Chondrocyte (in vitro differentiated cells): ENCODE data around the gene TOPAZ1. TPM values are rescaled to one million over a fixed set of nuclear protein-coding genes. Genes with fewer than 3 reads are reported as not detected.

Experiments used
- DNase-seq: peaks from one replicate; pipeline ENCODE4 v3.0.0; 2021; ENCODE audit warnings: mixed read lengths, low spot score
- H3K27ac Mint-ChIP-seq: one replicate; pipeline ENCODE4 v1.8.0; 2021; ENCODE audit warnings: mild to moderate bottlenecking, moderate library complexity, mixed read lengths; ENCODE audit not compliant: unreplicated experiment
- H3K27me3 Mint-ChIP-seq: 2 replicates; pipeline ENCODE4 v1.8.0; 2021; ENCODE audit warnings: low read depth, mixed read lengths
- H3K36me3 Mint-ChIP-seq: 2 replicates; pipeline ENCODE4 v1.8.0; 2021; ENCODE audit warnings: low read depth, mixed read lengths
- H3K4me1 Mint-ChIP-seq: 2 replicates; pipeline ENCODE4 v1.8.0; 2021; ENCODE audit warnings: low read depth, mild to moderate bottlenecking, mixed read lengths
- H3K4me3 Mint-ChIP-seq: one replicate; pipeline ENCODE4 v1.8.0; 2021; ENCODE audit warnings: mild to moderate bottlenecking, moderate library complexity, mixed read lengths; ENCODE audit not compliant: unreplicated experiment
- H3K9me3 Mint-ChIP-seq: 2 replicates; pipeline ENCODE4 v1.8.0; 2021; ENCODE audit warnings: low read depth, mixed read lengths
- CTCF ChIP-seq: fragments of 200-600 bp; sonication (generic); IDR thresholded peaks from 2 replicates; pipeline ENCODE4 v1.5.0; 2021; ENCODE audit warnings: antibody characterized with exemption, mild to moderate bottlenecking, moderate library complexity
- total RNA-seq: library from RNA; stranded (reverse); gene quantifications from 3 replicates; pipeline ENCODE4 v1.2.1, GENCODE V29; 2021

TOPAZ1 gene
- total RNA-seq, 1 donor from 2014 or later: not detected

DNA sequence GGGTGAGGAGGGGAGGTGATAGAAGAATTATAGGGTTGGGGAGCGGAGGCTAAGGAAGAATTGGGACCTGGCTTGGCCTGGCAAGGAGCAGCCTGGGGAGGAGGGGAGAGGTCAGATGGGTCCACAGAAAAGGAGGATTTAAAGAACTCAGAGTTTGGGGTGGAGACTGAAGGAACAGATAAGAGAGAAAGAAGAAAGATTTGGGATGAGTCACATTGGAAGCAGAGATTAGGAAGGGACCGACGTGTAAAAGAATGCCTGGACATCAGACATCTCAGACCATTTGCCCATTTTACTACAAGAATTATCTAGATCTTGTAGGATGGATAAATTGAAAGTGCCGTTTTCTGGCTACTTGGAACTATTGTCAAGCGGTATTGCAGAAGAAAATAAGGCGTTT is 107.3 kb downstream of the TOPAZ1 start:
- Mint-ChIP-seq H3K4me1 (peaks cover 9% of the 10 kb centered on the region), H3K36me3 (peaks cover 7% of the 10 kb centered on the region), H3K27me3 (no peaks in the 10 kb centered on the region), H3K27ac (peak overlapping the region; percentile 39), H3K4me3 (no peak overlapping the region), H3K9me3 (peaks cover 6% of the 10 kb centered on the region)
- no peak for TF ChIP-seq CTCF
- DNase-seq: no peak

DNA sequence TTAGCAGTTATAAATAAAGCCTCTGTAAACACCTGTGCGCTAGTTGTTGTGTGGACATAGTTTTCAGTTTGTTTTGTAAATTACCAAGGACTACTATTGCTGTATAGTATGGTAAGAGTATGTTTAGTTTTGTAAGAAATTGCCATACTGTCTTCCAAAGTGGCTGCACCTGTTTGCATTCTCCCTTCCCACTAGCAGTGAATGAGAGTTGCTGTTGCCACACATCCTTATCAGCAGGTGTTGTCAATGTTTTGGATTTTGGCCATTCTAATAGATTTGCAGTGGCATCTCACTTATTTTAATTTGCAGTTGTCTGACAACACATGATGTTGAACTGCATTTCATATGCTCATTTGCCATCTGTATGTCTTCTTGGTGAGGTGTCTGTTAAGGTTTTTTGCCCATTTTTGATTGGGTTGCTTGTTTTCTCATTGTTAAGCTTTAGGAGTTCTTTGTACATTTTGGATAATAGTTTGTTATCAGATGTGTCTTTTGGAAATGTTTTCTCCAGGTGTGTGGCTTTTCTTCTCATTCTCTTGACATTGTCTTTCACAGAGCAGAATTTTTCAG is 111.8 kb downstream of the TOPAZ1 start:
- H3K4me3 Mint-ChIP-seq: no peak overlapping the region
- DNase-seq: no peak
- H3K9me3 Mint-ChIP-seq: peaks cover 10% of the 10 kb centered on the region
- TF ChIP-seq CTCF: no peak
- H3K36me3 Mint-ChIP-seq: peaks cover 12% of the 10 kb centered on the region
- peaks cover 33% of the 10 kb centered on the region for H3K4me1 Mint-ChIP-seq
- H3K27me3 Mint-ChIP-seq: no peaks in the 10 kb centered on the region
- H3K27ac Mint-ChIP-seq: no peak overlapping the region

GRCh38 chr3:44355362-44356033 is 113.8 kb downstream of the TOPAZ1 start:
- H3K4me1 Mint-ChIP-seq: peaks cover 26% of the 10 kb centered on the region
- peak overlapping the region; percentile 79 for H3K27ac Mint-ChIP-seq
- H3K36me3 Mint-ChIP-seq: peaks cover 23% of the 10 kb centered on the region
- H3K27me3 Mint-ChIP-seq: no peaks in the 10 kb centered on the region
- H3K9me3 Mint-ChIP-seq: peaks cover 10% of the 10 kb centered on the region
- no peak for DNase-seq
- no peak for TF ChIP-seq CTCF
- H3K4me3 Mint-ChIP-seq: no peak overlapping the region

DNA sequence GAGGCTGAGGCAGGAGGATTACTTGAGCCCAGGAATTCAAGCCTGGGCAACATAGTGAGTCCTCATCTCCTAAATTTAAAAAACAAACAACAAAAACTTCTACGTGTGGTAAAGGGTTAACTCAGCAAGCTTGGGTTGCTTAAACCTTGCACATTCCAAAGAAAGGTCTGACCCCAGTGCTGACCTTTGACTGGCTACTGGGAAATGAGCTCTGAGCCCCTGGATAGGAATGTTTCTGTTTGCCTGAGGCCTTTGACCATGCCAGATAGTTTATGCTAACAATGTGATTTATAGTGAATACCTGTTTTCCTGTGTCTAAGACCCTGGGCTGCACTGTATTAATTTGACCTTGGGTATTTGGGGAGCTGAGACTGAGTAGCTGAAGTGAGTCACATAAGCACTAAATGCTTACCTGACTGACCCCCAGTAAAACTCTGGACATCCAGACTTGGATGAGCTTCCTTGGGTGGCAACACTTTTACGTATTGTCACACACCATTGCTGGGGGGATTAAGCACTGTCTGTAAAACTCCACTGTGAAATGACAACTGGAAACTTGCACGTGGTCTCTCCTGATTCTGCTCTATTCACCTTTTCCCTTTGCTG is 117.6 kb downstream of the TOPAZ1 start:
- no peak for TF ChIP-seq CTCF

DNA sequence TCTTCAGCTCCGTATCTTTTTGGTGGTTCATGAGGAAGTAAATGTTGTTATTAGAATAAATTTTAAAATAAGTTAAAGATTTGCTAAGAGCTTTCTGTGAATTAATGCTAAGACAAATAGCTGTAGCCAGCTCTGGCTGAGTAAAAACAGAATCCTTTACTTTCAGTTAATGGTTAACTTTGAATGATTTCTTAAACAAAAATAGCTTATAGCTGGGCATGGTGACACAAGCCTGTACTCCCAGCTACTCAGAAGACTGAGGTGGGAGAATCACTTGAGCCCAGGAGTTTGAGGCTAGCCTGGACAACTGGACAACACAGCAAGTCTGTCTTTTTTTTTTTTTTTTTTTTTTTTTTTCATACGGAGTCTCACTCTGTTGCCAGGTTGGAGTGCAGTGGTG is 121.9 kb downstream of the TOPAZ1 start:
- TF ChIP-seq CTCF: no peak
- Mint-ChIP-seq H3K27ac (peak overlapping the region; percentile 49), H3K36me3 (peaks cover 18% of the 10 kb centered on the region), H3K27me3 (no peaks in the 10 kb centered on the region), H3K4me3 (no peak overlapping the region), H3K4me1 (no peaks in the 10 kb centered on the region), H3K9me3 (no peaks in the 10 kb centered on the region)
- no peak for DNase-seq

More for the DNA sequence above, 117.6 kb downstream of the TOPAZ1 start:
- no peak for DNase-seq
- Mint-ChIP-seq H3K27ac (no peak overlapping the region), H3K36me3 (peaks cover 14% of the 10 kb centered on the region), H3K27me3 (no peaks in the 10 kb centered on the region), H3K9me3 (peaks cover 1% of the 10 kb centered on the region), H3K4me1 (peaks cover 21% of the 10 kb centered on the region), H3K4me3 (no peak overlapping the region)
